PC-9 (cell line): ENCODE data around the gene BCL11B. TPM values are rescaled to one million over a fixed set of nuclear protein-coding genes. Genes with fewer than 3 reads are reported as not detected.

Source experiments
- BruUV-seq: library from RNA; stranded (reverse); fragments of 400-500 nt; replicated peaks from 2 replicates; lab custom pipeline; 2021; lab: Mats Ljungman, UMichigan
- CTCF ChIA-PET: fragments of 300-600 bp; sonication (Branson Sonifier 250); formaldehyde crosslinking; loops from one replicate; lab custom pipeline; 2022; ENCODE audit warnings: antibody characterized with exemption; lab: Charles Lee
- POLR2A ChIA-PET: fragments of 300-600 bp; sonication (Branson Sonifier 250); formaldehyde crosslinking; loops from one replicate; lab custom pipeline; 2022; ENCODE audit warnings: antibody characterized with exemption; ENCODE audit not compliant: unreplicated experiment; lab: Charles Lee
- DNase-seq, 2 experiments: peaks; one replicate each; pipeline versions ENCODE4 v3.0.0 to v3.0.0-alpha.2; 2015 to 2022; ENCODE audit warnings: mixed read lengths in 1 of 2
- H2AFZ ChIP-seq: fragments of 200-600 bp; sonication (generic); 2 replicates; pipeline ENCODE4 v1.8.1; 2017; ENCODE audit warnings: antibody characterized with exemption
- H3F3A ChIP-seq: fragments of 200-600 bp; sonication (generic); 2 replicates; pipeline ENCODE4 v1.8.1; 2017; ENCODE audit warnings: antibody characterized with exemption, mild to moderate bottlenecking, low read depth; ENCODE audit not compliant: insufficient read depth
- H3K27ac ChIP-seq: fragments of 200-600 bp; sonication (generic); 2 replicates; pipeline ENCODE4 v1.6.1; 2016; ENCODE audit warnings: mixed run types
- H3K27me3 ChIP-seq: fragments of 200-600 bp; sonication (generic); 2 replicates; pipeline ENCODE4 v1.6.1; 2016; ENCODE audit warnings: low read depth, mixed run types; ENCODE audit not compliant: insufficient read depth
- H3K36me3 ChIP-seq: fragments of 200-600 bp; sonication (generic); 2 replicates; pipeline ENCODE4 v1.6.1; 2016; ENCODE audit warnings: low read depth, mixed run types
- H3K4me1 ChIP-seq: fragments of 200-600 bp; sonication (generic); replicated peaks from 2 replicates; pipeline ENCODE4 v1.6.1; 2016; ENCODE audit warnings: mixed run types; ENCODE audit not compliant: insufficient read depth
- H3K4me2 ChIP-seq: fragments of 200-600 bp; sonication (generic); 2 replicates; pipeline ENCODE4 v1.6.1; 2017; ENCODE audit warnings: mixed run types
- H3K4me3 ChIP-seq: fragments of 200-600 bp; sonication (generic); 2 replicates; pipeline ENCODE4 v1.6.1; 2016; ENCODE audit warnings: mixed run types
- H3K79me2 ChIP-seq: fragments of 200-600 bp; sonication (generic); 2 replicates; pipeline ENCODE4 v1.6.1; 2017; ENCODE audit warnings: low read depth, mixed run types
- H3K9me2 ChIP-seq: fragments of 200-600 bp; sonication (generic); 2 replicates; pipeline ENCODE4 v1.8.1; 2017; ENCODE audit warnings: mild to moderate bottlenecking; ENCODE audit not compliant: insufficient read depth
- H3K9me3 ChIP-seq: fragments of 200-600 bp; sonication (generic); 2 replicates; pipeline ENCODE4 v1.8.1; 2016; ENCODE audit warnings: low read depth; ENCODE audit not compliant: insufficient read depth
- H4K20me1 ChIP-seq: fragments of 200-600 bp; sonication (generic); 2 replicates; pipeline ENCODE4 v1.8.1; 2017; ENCODE audit not compliant: insufficient read depth
- CTCF ChIP-seq: fragments of 200-600 bp; sonication (generic); conservative IDR thresholded peaks from 2 replicates; pipeline ENCODE4 v1.6.1; 2017; ENCODE audit warnings: mixed run types, antibody characterized with exemption, mild to moderate bottlenecking, moderate library complexity
- EZH2 ChIP-seq: fragments of 200-600 bp; sonication (generic); IDR thresholded peaks from 2 replicates; pipeline ENCODE4 v1.8.0; 2017; ENCODE audit warnings: antibody characterized with exemption, low read depth
- intact Hi-C: fragments of 100-400 bp; cut with micrococcal nuclease; formaldehyde crosslinking; loops from one replicate; pipeline ENCODE4 v1.10.0; 2022; ENCODE audit not compliant: unreplicated experiment
- total RNA-seq: library from RNA; stranded (reverse); gene quantifications from 2 replicates; pipeline ENCODE4 v1.2.3, GENCODE V29; 2021

Gene BCL11B
- total RNA-seq, 1 experiment from 2014 or later = not detected

GRCh38 chr14:99224116-99224910 is 47.7 kb downstream of the BCL11B start:
- BruUV-seq = no TSS peak
- intact Hi-C loops = no loop called here
- H3K36me3 ChIP-seq = no peaks in the 10 kb centered on the region

GRCh38 chr14:99221445-99221844 is 50.6 kb downstream of the BCL11B start:
- Histone ChIP-seq H3K27ac (no peak overlapping the region), H3F3A (no peaks in the 10 kb centered on the region), H3K9me3 (no peaks in the 10 kb centered on the region), H3K4me1 (no peaks in the 10 kb centered on the region), H3K9me2 (no peaks in the 10 kb centered on the region), H4K20me1 (no peaks in the 10 kb centered on the region), H3K27me3 (peaks cover 49% of the 10 kb centered on the region), H3K4me3 (no peak overlapping the region), H3K79me2 (no peaks in the 10 kb centered on the region), H3K4me2 (no peak overlapping the region), H3K36me3 (no peaks in the 10 kb centered on the region), H2AFZ (no peak overlapping the region)
- DNase-seq = no peak
- CTCF ChIA-PET = no interaction called here
- POLR2A ChIA-PET = no interaction called here
- no TSS peak for BruUV-seq
- intact Hi-C loops = no loop called here
- TF ChIP-seq CTCF = no peak
- no peak for TF ChIP-seq EZH2

More at GRCh38 chr14:99224116-99224910, 47.7 kb downstream of the BCL11B start:
- Histone ChIP-seq H4K20me1 (no peaks in the 10 kb centered on the region), H3K9me3 (no peaks in the 10 kb centered on the region), H3K4me1 (no peaks in the 10 kb centered on the region), H3K9me2 (no peaks in the 10 kb centered on the region), H2AFZ (no peak overlapping the region), H3K4me2 (no peak overlapping the region), H3K79me2 (no peaks in the 10 kb centered on the region), H3K27ac (no peak overlapping the region), H3K27me3 (peaks cover 60% of the 10 kb centered on the region), H3F3A (no peaks in the 10 kb centered on the region), H3K4me3 (no peak overlapping the region)
- TF ChIP-seq EZH2 (no peak), CTCF (no peak)
- no peak for DNase-seq
- POLR2A ChIA-PET = no interaction called here
- CTCF ChIA-PET = no interaction called here

GRCh38 chr14:99217066-99217955 is 54.7 kb downstream of the BCL11B start:
- CTCF ChIA-PET = no interaction called here
- no peaks in the 10 kb centered on the region for H3K9me3 ChIP-seq
- H3K4me2 ChIP-seq = no peak overlapping the region
- no peak overlapping the region for H3K27ac ChIP-seq
- DNase-seq = no peak
- peaks cover 49% of the 10 kb centered on the region; the same call in 1 of the 2 replicates for H3K27me3 ChIP-seq
- no peaks in the 10 kb centered on the region for H3K36me3 ChIP-seq
- POLR2A ChIA-PET = no interaction called here
- TF ChIP-seq EZH2 (no peak), CTCF (no peak)
- no peak overlapping the region for H2AFZ ChIP-seq
- H3K79me2 ChIP-seq = no peaks in the 10 kb centered on the region
- intact Hi-C loops = no loop called here
- no peaks in the 10 kb centered on the region for H3K9me2 ChIP-seq
- H3F3A ChIP-seq = no peaks in the 10 kb centered on the region
- H3K4me1 ChIP-seq = no peaks in the 10 kb centered on the region
- no TSS peak for BruUV-seq
- H4K20me1 ChIP-seq = no peaks in the 10 kb centered on the region
- H3K4me3 ChIP-seq = no peak overlapping the region
